ENCODE data around the gene PDZRN4. TPM values are rescaled to one million over a fixed set of nuclear protein-coding genes. Genes with fewer than 3 reads are reported as not detected.
"Not testable (repeated sequence)": the region's sequence is repeated elsewhere in the genome, so short reads cannot be mapped to it uniquely, and the experiment has no call there.

The PDZRN4 gene
- polyA plus RNA-seq, 2 of the 4 experiments (the other 2 are of a cell fraction) = 0.03 TPM

DNA sequence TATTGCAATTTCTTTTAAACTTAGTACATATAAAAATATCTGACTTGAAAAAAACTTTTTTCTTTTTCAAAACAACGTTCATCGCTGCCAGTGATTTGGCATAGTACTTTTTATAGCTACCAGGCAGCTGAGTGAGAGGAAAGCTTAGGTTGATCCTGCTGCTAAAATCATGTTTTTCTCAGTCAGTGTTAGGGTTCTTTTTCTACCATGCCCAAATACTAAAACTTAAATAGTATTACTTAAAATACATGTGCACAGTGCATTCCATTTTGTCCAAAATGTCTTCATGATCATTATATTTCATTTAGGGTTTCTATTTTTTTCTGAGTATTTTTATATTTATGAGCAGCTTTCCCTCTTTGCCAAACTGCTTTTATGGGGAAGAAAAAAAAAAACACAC, 123.8 kb downstream of the PDZRN4 start:
- no peak overlapping the region for H3K27ac ChIP-seq
- ATAC-seq = no peak
- CTCF ChIA-PET = interaction anchor here (0.7 kb wide), 1 partner anchor 1615 kb away, joined by 3 read pairs; no protein-coding TSS in a partner anchor
- H3K4me2 ChIP-seq = no peak overlapping the region
- H3K4me1 ChIP-seq = no peaks in the 10 kb centered on the region
- no peak for DNase-seq (ENCODE audit: low read depth in 1 of 2, low spot score in 1 of 2)
- no peaks in the 10 kb centered on the region for H3K9me3 ChIP-seq
- POLR2A ChIA-PET = no interaction called here
- TF ChIP-seq FOXS1 (CRISPR knock-in tag; IDR thresholded peaks at IDR 0.05) = no peak
- TF ChIP-seq HOXB5 (CRISPR knock-in tag; IDR thresholded peaks at IDR 0.05) = no peak
- TF ChIP-seq KDM5A (IDR thresholded peaks at IDR 0.05) = no peak
- TF ChIP-seq SMC3 (IDR thresholded peaks at IDR 0.05) = no peak
- TF ChIP-seq RNF2 (IDR thresholded peaks at IDR 0.05; ENCODE audit: borderline replicate concordance, low read depth) = no peak
- no peak for TF ChIP-seq CHD4 (IDR thresholded peaks at IDR 0.05; ENCODE audit: borderline replicate concordance)
- no peak for TF ChIP-seq EHF (CRISPR knock-in tag; IDR thresholded peaks at IDR 0.05)
- no peak for TF ChIP-seq ZSCAN20 (CRISPR knock-in tag; IDR thresholded peaks at IDR 0.05)
- TF ChIP-seq RCOR1 (IDR thresholded peaks at IDR 0.05; ENCODE audit: low read depth, low read length) = no peak
- no peak for TF ChIP-seq ESRRA (IDR thresholded peaks at IDR 0.05; ENCODE audit: borderline replicate concordance, low read length)
- TF ChIP-seq POLR2AphosphoS2 (conservative IDR thresholded peaks at IDR 0.05; ENCODE audit: low read length) = no peak
- TF ChIP-seq, protein P1, sequence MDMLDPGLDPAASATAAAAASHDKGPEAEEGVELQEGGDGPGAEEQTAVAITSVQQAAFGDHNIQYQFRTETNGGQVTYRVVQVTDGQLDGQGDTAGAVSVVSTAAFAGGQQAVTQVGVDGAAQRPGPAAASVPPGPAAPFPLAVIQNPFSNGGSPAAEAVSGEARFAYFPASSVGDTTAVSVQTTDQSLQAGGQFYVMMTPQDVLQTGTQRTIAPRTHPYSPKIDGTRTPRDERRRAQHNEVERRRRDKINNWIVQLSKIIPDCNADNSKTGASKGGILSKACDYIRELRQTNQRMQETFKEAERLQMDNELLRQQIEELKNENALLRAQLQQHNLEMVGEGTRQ (IDR thresholded peaks at IDR 0.05) = no peak
- no peak for TF ChIP-seq CHD2 (IDR thresholded peaks at IDR 0.05; ENCODE audit: low read length, partially characterized antibody)
- WGBS (ENCODE audit: missing lambda C conversion rate) = 48% methylated on average over 2 of the region's 2 CpGs
- no peak for FAIRE-seq
- no peak overlapping the region for H3K4me3 ChIP-seq

DNA sequence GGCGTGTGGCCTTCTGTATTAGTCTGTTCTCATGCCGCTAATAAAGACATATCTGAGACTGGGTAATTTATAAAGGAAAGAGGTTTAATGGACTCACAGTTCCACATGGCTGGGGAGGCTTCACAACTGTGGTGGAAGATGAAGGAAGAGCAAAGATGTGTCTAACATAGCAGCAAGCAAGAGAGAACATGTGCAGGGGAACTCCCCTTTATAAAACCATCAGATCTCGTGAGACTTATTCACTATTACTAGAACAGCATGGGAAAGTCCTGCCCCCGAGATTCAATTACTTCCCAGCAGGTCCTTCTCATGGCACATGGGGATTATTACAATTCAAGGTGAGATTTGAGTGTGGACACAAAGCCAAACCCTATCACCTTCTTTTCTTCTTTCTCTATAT, 124.3 kb downstream of the PDZRN4 start:
- H3K9me3 ChIP-seq; H3K4me3 ChIP-seq; H3K27ac ChIP-seq; H3K4me1 ChIP-seq; FAIRE-seq; DNase-seq (ENCODE audit: low read depth in 1 of 2, low spot score in 1 of 2); H3K4me2 ChIP-seq; ATAC-seq; POLR2A ChIA-PET: not testable (repeated sequence)
- CTCF ChIA-PET = interaction anchor here (0.7 kb wide), 1 partner anchor 1614 kb away, joined by 3 read pairs; no protein-coding TSS in a partner anchor
- WGBS (ENCODE audit: missing lambda C conversion rate) = 37% methylated on average over 4 of the region's 4 CpGs

DNA sequence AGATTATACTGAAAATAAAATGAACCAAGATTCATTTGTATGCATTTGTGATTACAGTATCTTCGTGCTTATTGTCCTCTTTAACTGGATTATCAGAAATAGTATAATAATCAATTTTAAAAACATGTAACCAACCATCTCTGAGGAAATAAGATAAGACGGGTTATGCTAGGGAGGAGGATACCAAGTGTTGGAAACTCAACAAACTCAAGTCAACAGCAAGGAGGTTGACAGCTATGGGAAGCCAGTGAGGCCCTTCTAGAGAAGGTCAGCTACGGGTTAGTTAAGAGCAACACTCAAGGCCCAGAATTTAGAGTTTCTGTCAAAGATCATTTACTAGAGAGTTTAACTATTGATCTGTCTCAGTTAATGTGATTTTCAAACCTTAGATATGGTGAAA, 137.2 kb downstream of the PDZRN4 start:
- POLR2A ChIA-PET = no interaction called here
- Histone ChIP-seq H3K4me3 (no peak overlapping the region), H3K4me1 (no peaks in the 10 kb centered on the region), H3K27ac (no peak overlapping the region), H3K4me2 (no peak overlapping the region), H3K9me3 (no peaks in the 10 kb centered on the region)
- FAIRE-seq (no peak), DNase-seq (ENCODE audit: low read depth in 1 of 2, low spot score in 1 of 2) (no peak), ATAC-seq (no peak)
- CTCF ChIA-PET = no interaction called here
- 33% methylated on average over 3 of the region's 3 CpGs for WGBS (ENCODE audit: missing lambda C conversion rate)
- TF ChIP-seq EHF (CRISPR knock-in tag; IDR thresholded peaks at IDR 0.05) (no peak), CHD2 (IDR thresholded peaks at IDR 0.05; ENCODE audit: low read length, partially characterized antibody) (no peak), KDM5A (IDR thresholded peaks at IDR 0.05) (no peak), BHLHE40 (IDR thresholded peaks at IDR 0.05; ENCODE audit: low read depth, low read length) (no peak), HOXA7 (CRISPR knock-in tag; IDR thresholded peaks at IDR 0.05) (no peak), ESRRA (IDR thresholded peaks at IDR 0.05; ENCODE audit: borderline replicate concordance, low read length) (no peak), RFX5 (IDR thresholded peaks at IDR 0.05) (no peak)
- TF ChIP-seq, protein P2, sequence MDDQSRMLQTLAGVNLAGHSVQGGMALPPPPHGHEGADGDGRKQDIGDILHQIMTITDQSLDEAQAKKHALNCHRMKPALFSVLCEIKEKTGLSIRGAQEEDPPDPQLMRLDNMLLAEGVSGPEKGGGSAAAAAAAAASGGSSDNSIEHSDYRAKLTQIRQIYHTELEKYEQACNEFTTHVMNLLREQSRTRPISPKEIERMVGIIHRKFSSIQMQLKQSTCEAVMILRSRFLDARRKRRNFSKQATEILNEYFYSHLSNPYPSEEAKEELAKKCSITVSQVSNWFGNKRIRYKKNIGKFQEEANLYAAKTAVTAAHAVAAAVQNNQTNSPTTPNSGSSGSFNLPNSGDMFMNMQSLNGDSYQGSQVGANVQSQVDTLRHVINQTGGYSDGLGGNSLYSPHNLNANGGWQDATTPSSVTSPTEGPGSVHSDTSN (IDR thresholded peaks at IDR 0.05) = no peak

DNA sequence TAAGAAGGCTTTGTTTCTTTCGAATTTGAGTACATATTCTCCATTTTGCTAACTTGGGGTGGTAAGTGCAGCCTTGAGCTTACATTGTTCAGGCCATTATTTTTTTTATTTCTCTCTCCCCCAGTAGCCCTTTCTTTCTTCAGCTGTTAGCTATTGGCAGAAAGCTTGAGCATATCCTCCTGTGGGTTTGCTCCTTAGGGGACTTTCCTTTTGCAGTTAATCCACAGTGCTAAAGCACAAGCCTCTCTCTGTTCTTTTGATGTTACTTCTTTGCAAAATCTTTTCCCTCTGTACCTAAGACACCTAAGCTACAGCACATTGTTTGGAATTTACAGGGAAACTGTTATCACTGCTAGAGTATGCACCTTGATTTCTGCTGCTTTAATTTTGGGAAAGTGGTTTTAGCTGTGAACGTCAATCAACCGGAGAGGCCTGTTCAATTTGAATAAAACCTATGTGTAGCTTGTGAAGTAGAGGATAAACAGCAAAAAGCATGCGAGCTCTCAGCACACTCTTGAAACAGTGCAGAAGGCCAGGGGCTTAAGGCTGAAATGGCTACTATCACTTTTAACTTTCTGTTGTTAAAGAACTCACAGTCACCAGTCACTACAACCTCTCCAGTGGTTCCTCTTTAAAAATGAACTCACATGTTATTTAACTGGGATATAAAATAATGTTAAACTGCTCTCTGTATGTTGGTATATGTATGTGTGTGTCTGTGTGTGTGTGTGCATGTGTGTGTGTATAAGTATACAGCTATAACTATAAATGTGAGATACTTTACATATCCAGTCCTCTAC, 139.2 kb downstream of the PDZRN4 start:
- WGBS (ENCODE audit: missing lambda C conversion rate) = 44% methylated on average over 4 of the region's 4 CpGs
- Histone ChIP-seq H3K4me2 (no peak overlapping the region), H3K9me3 (no peaks in the 10 kb centered on the region), H3K4me3 (no peak overlapping the region), H3K4me1 (no peaks in the 10 kb centered on the region), H3K27ac (no peak overlapping the region)
- CTCF ChIA-PET = no interaction called here
- FAIRE-seq = no peak
- DNase-seq (ENCODE audit: low read depth in 1 of 2, low spot score in 1 of 2) = no peak
- POLR2A ChIA-PET = no interaction called here
- no peak for ATAC-seq
- TF ChIP-seq, protein P3, sequence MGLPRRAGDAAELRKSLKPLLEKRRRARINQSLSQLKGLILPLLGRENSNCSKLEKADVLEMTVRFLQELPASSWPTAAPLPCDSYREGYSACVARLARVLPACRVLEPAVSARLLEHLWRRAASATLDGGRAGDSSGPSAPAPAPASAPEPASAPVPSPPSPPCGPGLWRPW (IDR thresholded peaks at IDR 0.05) = no peak
- TF ChIP-seq NPAS2 (CRISPR knock-in tag; IDR thresholded peaks at IDR 0.05; ENCODE audit: borderline replicate concordance) = no peak
- no peak for TF ChIP-seq CBX8 (IDR thresholded peaks at IDR 0.05)
- TF ChIP-seq HOXB13 (CRISPR knock-in tag; IDR thresholded peaks at IDR 0.05; ENCODE audit: low read depth) = no peak
- no peak for TF ChIP-seq NR3C1 (IDR thresholded peaks at IDR 0.05)
- TF ChIP-seq, protein P4, sequence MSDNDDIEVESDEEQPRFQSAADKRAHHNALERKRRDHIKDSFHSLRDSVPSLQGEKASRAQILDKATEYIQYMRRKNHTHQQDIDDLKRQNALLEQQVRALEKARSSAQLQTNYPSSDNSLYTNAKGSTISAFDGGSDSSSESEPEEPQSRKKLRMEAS (IDR thresholded peaks at IDR 0.05) = no peak
- no peak for TF ChIP-seq EHMT2 (IDR thresholded peaks at IDR 0.05; ENCODE audit: low read depth)
- TF ChIP-seq ZFP36 (IDR thresholded peaks at IDR 0.05; ENCODE audit: borderline replicate concordance, partially characterized antibody) = no peak
- no peak for TF ChIP-seq HEYL (CRISPR knock-in tag; IDR thresholded peaks at IDR 0.05)
- no peak for TF ChIP-seq RARB (CRISPR knock-in tag; IDR thresholded peaks at IDR 0.05)
- TF ChIP-seq POLR2AphosphoS2 (conservative IDR thresholded peaks at IDR 0.05; ENCODE audit: low read length) = no peak
- TF ChIP-seq, protein P5, sequence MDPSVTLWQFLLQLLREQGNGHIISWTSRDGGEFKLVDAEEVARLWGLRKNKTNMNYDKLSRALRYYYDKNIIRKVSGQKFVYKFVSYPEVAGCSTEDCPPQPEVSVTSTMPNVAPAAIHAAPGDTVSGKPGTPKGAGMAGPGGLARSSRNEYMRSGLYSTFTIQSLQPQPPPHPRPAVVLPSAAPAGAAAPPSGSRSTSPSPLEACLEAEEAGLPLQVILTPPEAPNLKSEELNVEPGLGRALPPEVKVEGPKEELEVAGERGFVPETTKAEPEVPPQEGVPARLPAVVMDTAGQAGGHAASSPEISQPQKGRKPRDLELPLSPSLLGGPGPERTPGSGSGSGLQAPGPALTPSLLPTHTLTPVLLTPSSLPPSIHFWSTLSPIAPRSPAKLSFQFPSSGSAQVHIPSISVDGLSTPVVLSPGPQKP (IDR thresholded peaks at IDR 0.05; ENCODE audit: low read depth, low read length) = no peak
- TF ChIP-seq TP53 (CRISPR knock-in tag; IDR thresholded peaks at IDR 0.05) = no peak
- no peak for TF ChIP-seq RCOR1 (IDR thresholded peaks at IDR 0.05; ENCODE audit: low read depth, low read length)
